GM12891 (cell line): ENCODE measurements around the gene CSPG4.
A peak's percentile ranks its signal among the peaks of the same experiment; 100 is the strongest.
"Not testable (repeated sequence)": the region's sequence is repeated elsewhere in the genome, so short reads cannot be mapped to it uniquely, and the experiment has no call there.

Experiments used
- DNase-seq: peaks from one replicate; pipeline ENCODE4 v3.0.0; 2011; ENCODE audit warnings: low spot score; ENCODE audit not compliant: insufficient read length
- FAIRE-seq: peaks from 2 replicates; lab custom pipeline; 2011; peaks lifted over from hg19 to GRCh38; lab: Jason Lieb, UNC
- PAX5 ChIP-seq: IDR thresholded peaks from 2 replicates; pipeline ENCODE4 v1.6.1; 2011; ENCODE audit warnings: low read length, moderate library complexity, mild to moderate bottlenecking; ENCODE audit not compliant: insufficient read depth, severe bottlenecking
- POLR2A ChIP-seq: IDR thresholded peaks from 2 replicates; pipeline ENCODE4 v1.6.1; 2011; ENCODE audit warnings: low read depth, low read length, control low read depth
- POLR2AphosphoS5 ChIP-seq: IDR thresholded peaks from 2 replicates; pipeline ENCODE4 v1.6.1; 2011; ENCODE audit warnings: low read depth, low read length, control low read depth
- POU2F2 ChIP-seq: IDR thresholded peaks from 2 replicates; pipeline ENCODE4 v1.6.1; 2011; ENCODE audit warnings: low read depth, mild to moderate bottlenecking, control low read depth, low read length, moderate library complexity
- SPI1 ChIP-seq: IDR thresholded peaks from 2 replicates; pipeline ENCODE4 v1.6.1; 2011; ENCODE audit warnings: low read depth, low read length, control low read depth
- TAF1 ChIP-seq: IDR thresholded peaks from 2 replicates; pipeline ENCODE4 v1.6.1; 2011; ENCODE audit warnings: low read depth, low read length, control low read depth

Gene CSPG4

DNA sequence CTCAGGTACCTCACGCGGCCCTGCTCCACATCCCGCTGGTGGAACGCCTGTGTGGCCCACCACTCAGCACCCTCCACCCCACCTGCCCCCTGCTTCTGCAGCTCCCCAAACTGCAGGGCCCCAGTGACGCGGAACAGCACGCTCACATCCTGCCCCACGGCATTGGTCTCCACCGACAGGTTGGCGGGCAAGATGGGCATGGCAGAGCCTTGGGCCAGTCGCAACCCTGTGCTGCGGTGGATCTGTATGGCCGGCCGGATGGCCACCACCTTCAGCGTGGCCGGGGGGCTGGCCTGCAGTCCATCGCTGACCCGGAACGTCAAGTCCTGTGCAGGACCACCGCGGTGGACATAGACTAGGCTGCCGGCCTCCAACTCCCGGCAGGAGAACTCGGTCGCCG is 23.8 kb downstream of the CSPG4 start:
- FAIRE-seq (no peak), DNase-seq (no peak)

GRCh38 chr15:75688278-75688557 is 24.4 kb downstream of the CSPG4 start:
- no peak for FAIRE-seq

More for the DNA sequence above, 23.8 kb downstream of the CSPG4 start:
- TF ChIP-seq PAX5 (no peak), POU2F2 (no peak)

GRCh38 chr15:75687486-75688277 is 25.0 kb downstream of the CSPG4 start:
- FAIRE-seq (no peak), DNase-seq (no peak)
- no peak for TF ChIP-seq POU2F2
- TF ChIP-seq SPI1: no peak
- no peak for TF ChIP-seq POLR2AphosphoS5
- TF ChIP-seq PAX5: no peak

More at GRCh38 chr15:75688278-75688557, 24.4 kb downstream of the CSPG4 start:
- TF ChIP-seq POU2F2 (no peak), POLR2A (no peak), TAF1 (no peak), POLR2AphosphoS5 (no peak), PAX5 (no peak), SPI1 (no peak)
- no peak for DNase-seq

DNA sequence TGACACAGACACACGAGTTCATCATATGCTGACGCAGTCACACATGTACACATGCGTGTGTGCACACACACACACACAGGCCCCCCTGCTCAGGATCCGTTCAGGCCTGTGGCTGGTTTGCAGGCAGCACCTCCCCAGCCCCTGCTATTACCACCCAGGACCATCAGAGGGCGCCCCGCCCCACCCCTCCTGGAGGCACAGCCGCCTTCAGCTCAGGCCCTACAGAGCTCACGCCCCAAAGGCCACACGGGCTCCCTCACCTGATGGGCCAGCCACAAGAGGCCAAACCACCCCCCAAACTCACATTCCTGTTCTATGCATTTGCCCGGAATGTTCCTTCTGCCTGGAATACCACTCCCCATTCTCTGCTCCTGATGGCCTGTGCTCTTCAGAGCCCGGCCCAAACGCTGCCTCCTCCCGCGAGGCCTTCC is 26.4 kb downstream of the CSPG4 start:
- peak; percentile 80 for DNase-seq
- FAIRE-seq: peak; percentile 97

GRCh38 chr15:75685195-75685594 is 27.5 kb downstream of the CSPG4 start:
- no peak for FAIRE-seq
- no peak for TF ChIP-seq POLR2A
- TF ChIP-seq POLR2AphosphoS5: no peak
- TF ChIP-seq PAX5: no peak
- TF ChIP-seq TAF1: no peak
- no peak for TF ChIP-seq POU2F2
- no peak for TF ChIP-seq SPI1
- DNase-seq: no peak

DNA sequence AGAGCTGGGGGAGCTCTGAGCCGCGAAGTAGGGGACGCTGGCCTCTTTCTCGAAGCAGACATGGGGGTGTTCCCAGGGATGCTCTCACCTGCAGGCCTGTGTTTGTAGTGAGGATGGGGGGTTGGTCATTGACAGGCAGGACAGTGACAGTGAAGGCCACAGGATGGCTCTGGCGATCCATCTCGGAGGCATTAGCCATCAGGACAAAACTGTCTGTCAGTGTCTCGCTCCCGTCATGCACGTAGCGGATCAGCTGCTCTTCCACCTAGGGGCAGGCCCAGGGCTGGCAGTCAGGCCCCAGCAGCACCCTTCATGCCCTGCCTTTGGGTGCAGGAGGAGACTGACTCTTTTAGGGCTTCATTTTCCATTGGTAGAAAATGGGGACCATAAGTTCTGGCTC is 28.0 kb downstream of the CSPG4 start:
- FAIRE-seq: no peak
- no peak for DNase-seq

GRCh38 chr15:75683646-75684312 is 28.9 kb downstream of the CSPG4 start:
- peak; percentile 86 for DNase-seq
- FAIRE-seq: peak; percentile 93

More for the DNA sequence above, 28.0 kb downstream of the CSPG4 start:
- no peak for TF ChIP-seq SPI1
- no peak for TF ChIP-seq POU2F2

DNA sequence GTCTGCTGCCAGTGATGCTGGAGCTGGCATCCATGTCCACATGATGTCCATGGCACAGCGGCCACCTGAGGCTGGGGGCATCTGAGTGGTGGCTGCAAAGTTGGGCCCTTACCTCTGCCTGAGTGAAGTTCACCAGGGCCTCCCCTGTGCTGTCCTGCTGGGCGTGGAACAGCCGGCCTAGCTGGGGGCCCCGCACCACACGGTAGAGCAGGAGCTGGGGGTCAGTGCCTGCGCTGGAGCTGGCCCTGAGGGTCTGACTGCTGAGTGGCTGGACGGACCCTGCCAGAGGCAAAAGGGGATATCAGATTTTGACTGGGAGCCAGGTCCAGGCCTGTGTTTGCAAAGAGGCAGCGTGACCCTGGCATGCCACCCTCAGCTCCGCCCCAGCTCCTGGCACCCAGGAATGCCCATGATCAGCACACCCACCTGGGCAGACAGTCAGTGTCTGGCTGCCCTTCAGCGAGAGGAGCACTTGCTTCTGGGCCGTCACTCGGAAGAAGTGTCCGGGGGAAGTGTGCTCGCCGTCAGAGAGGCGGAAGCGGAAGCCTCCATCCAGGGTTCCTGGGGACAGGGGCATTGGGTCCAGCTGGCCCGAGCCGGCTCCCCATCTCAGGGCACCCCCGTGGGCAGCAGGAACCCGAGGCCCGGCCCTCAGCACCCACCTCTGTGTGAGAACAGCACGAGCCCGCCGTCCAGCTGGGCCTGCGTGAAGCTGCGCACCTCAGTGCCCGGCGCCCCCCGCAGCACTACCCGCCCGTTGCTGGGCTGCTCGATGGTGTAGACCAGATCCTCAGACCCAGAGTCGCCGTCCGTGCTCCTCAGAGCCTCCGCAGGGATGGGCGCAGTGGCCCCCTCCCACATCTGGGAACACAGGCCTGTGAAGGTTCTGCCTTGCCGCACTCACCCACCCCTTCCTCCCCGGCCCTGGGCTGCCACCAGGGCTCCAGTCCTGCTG is 30.2 kb downstream of the CSPG4 start:
- FAIRE-seq: no peak
- TF ChIP-seq POLR2AphosphoS5: no peak
- no peak for TF ChIP-seq PAX5
- no peak for TF ChIP-seq TAF1
- TF ChIP-seq POU2F2: no peak
- no peak for TF ChIP-seq POLR2A
- TF ChIP-seq SPI1: no peak
- DNase-seq: no peak

- no peak for FAIRE-seq
- no peak for DNase-seq
- TF ChIP-seq POLR2AphosphoS5: no peak
- TF ChIP-seq SPI1: no peak
- TF ChIP-seq POU2F2: no peak
Observed at GRCh38 chr15:75680007-75680789, 32.5 kb downstream of the CSPG4 start.

DNA sequence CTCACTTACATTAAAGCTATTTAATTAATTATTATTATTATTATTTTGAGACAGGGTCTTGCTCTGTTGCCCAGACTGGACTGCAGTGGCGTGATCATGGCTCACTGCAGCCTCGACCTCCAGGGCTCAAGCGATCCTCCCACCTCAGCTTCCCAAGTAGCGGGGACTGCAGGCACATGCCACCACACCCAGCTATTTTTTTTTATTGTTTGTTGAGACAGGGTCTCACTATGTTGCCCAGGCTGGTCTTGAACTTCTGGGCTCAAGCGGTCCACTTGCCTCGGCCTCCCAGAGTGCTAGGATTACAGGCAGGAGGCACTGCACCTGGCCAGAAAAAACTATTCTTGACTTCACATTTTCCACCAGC is 34.3 kb downstream of the CSPG4 start:
- FAIRE-seq, DNase-seq: not testable (repeated sequence)
